SK-N-MC (cell line): ENCODE data around the gene GRM8.

Source experiments
- DNase-seq: peaks from one replicate; pipeline ENCODE4 v3.0.0-alpha.2; 2011; ENCODE audit warnings: low read depth, low spot score
- H3K27ac ChIP-seq: fragments of 200-600 bp; sonication (generic); 2 replicates; pipeline ENCODE4 v1.5.1; 2016; ENCODE audit warnings: mixed run types
- H3K36me3 ChIP-seq: fragments of 200-600 bp; sonication (generic); 2 replicates; pipeline ENCODE4 v1.6.1; 2017; ENCODE audit warnings: antibody characterized with exemption, low read length, mixed read lengths; ENCODE audit not compliant: insufficient read depth
- H3K4me3 ChIP-seq: fragments of 200-600 bp; sonication (generic); 2 replicates; pipeline ENCODE4 v1.5.1; 2016
- H3K9ac ChIP-seq: fragments of 200-600 bp; sonication (generic); 2 replicates; pipeline ENCODE4 v1.8.0; 2017; ENCODE audit warnings: mixed run types, mixed read lengths; ENCODE audit not compliant: insufficient read length
- H3K9me3 ChIP-seq: fragments of 200-600 bp; sonication (generic); 2 replicates; pipeline ENCODE4 v1.6.1; 2017; ENCODE audit warnings: low read depth, mild to moderate bottlenecking, antibody characterized with exemption, low read length, moderate library complexity, mixed read lengths
- EZH2 ChIP-seq: fragments of 200-600 bp; sonication (generic); IDR thresholded peaks from one replicate; pipeline ENCODE4 v1.6.1; 2017; ENCODE audit warnings: antibody characterized with exemption
- FOXP2 ChIP-seq: optimal IDR thresholded peaks from 2 replicates; pipeline ENCODE3; 2011; ENCODE audit warnings: mild to moderate bottlenecking, moderate library complexity; ENCODE audit not compliant: insufficient read depth; ENCODE audit errors: extremely low read length, control extremely low read depth
- POLR2AphosphoS5 ChIP-seq: IDR thresholded peaks from 2 replicates; pipeline ENCODE4 v1.6.1; 2012; ENCODE audit warnings: mild to moderate bottlenecking, low read depth, low read length, borderline replicate concordance

GRM8 gene

DNA sequence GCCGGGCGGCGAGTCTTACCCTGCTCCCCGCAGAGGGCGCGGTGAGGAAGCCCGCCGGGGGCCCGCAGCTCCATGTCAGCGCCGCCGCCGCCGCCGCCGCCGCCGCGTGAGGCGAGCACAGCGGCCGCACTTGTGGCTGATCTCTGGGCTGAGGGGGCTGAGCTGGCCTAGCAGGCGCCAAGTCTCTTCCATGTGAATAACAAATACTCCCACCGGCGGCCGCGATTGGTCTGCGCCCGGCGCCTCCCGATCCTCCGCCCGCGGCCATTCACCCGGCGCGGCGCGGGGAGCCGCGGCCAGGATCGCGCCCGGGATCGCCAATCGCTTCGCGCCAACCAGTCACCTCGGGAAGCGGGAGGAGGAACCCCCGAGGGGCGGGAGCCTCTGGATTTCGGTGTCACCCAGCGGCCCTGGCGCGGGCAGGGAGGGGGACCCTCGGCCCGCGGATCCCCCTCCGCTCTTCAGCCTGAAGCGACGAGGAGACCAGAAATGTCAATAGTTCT, at the start of gene GRM8:
Gene GRM8, minus strand, starts transcription at position 164 of the 503 bp plus-strand sequence.
- H3K36me3 ChIP-seq, result no peaks in the 10 kb centered on the region
- peak within 1 kb of the TSS; percentile 80 for H3K9ac ChIP-seq
- H3K9me3 ChIP-seq, result no peaks in the 10 kb centered on the region
- DNase-seq, result no peak
- H3K4me3 ChIP-seq, result peak within 1 kb of the TSS; percentile 96
- no peak for TF ChIP-seq EZH2
- peak; percentile 26; the same call in 1 of the 2 replicates for TF ChIP-seq POLR2AphosphoS5
- peak within 1 kb of the TSS; percentile 73 for H3K27ac ChIP-seq

DNA sequence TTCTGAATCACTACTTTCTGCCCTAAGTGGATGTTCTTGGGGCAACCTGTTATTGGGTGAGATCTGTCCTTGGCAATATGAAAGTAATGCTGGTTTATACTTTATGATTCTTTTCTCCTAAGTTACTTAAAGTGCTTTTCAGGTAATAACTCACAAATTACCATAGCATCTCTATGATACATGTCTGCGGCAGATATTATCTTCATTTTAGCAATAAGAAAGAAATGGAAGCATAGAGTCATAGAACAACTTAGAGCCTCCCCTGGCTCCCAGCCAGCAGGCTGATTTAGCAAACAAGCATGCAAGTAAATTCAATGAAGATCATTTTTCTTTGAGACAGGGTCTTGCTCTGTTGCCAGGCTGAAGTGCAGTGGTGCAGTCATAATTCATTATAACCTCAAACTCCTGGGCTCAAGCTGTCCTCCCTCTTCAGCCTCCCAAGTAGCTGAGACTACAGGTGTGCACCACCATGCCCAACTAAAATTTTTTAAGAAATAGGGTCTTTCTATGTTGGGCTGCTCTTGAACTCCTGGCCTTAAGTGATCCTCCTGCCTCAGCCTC, 38.1 kb upstream of the GRM8 start:
- no peak overlapping the region for H3K27ac ChIP-seq
- H3K4me3 ChIP-seq, result no peak overlapping the region
- no peaks in the 10 kb centered on the region for H3K9me3 ChIP-seq
- no peaks in the 10 kb centered on the region for H3K36me3 ChIP-seq
- TF ChIP-seq EZH2, result no peak
- no peak for TF ChIP-seq FOXP2
- TF ChIP-seq POLR2AphosphoS5, result no peak
- H3K9ac ChIP-seq, result no peak overlapping the region
- DNase-seq, result no peak

DNA sequence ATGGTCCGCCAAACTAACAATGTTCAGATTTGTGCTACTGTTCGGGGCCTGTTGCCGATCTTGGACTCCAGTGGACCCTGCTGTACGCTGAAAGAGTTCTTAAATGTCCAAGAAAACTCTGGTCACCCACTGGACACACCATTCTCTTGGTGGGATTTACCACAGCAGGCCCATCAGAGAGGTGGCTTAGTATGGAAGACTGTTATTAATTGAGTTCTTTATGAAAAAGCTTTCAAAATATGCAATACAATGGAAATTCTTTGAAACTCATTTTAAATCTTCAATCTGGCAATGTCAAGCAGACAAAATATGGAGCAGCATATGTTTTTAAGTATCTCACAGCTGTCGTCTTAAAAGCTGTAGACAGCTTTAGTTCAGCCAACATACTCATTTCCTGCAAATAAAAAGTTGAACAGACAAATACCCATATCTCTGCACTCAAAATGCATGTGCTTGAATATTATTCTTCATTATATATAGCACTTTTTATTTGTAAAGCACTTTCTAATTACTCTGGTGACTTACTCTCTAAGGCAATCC, 37.4 kb upstream of the GRM8 start:
- Histone ChIP-seq H3K27ac (no peak overlapping the region), H3K9ac (no peak overlapping the region), H3K9me3 (no peaks in the 10 kb centered on the region), H3K4me3 (no peak overlapping the region), H3K36me3 (no peaks in the 10 kb centered on the region)
- DNase-seq, result no peak
- TF ChIP-seq FOXP2 (no peak), POLR2AphosphoS5 (no peak), EZH2 (no peak)

DNA sequence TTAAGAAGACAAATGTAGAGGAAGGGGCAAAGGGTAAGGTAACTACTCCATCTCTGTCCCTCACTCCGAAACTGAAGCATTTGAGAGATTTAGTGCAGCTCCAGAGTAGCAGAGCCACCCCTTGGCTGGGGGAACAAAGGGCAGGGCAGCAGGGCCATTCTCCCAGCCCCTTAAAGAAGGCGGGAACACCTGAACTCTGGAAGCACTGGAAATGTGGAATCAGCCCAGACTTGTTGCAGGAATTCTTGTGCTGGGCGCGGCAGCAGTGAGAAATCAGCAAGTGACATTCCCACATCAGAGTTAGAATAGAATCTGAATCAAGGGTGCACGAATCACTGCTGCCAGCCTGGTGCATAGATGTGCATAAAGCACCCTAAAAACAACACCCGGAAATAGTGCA, 34.4 kb upstream of the GRM8 start:
- Histone ChIP-seq H3K4me3 (no peak overlapping the region), H3K27ac (no peak overlapping the region), H3K36me3 (no peaks in the 10 kb centered on the region), H3K9ac (no peak overlapping the region), H3K9me3 (no peaks in the 10 kb centered on the region)
- no peak for TF ChIP-seq POLR2AphosphoS5
- no peak for TF ChIP-seq EZH2
- TF ChIP-seq FOXP2, result no peak
- no peak for DNase-seq

DNA sequence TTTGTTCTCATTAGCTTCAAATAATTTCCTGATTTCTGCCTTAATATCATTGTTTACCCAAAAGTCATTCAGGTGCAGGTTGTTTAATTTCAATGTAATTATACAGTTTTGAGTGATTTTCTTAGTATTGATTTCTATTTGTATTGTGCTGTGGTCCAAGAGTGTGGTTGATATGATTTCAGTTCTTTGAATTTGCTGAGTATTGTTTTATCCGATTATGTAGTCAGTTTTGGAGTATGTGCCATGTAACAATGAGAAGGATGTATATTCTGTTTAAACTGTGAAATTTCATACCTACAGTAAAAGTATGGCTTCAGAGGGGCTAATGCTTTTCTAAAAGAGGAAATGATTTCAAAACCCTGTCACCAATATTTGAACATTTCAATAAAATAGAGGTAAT, 17.4 kb upstream of the GRM8 start:
- Histone ChIP-seq H3K9me3 (no peaks in the 10 kb centered on the region), H3K27ac (no peak overlapping the region)

DNA sequence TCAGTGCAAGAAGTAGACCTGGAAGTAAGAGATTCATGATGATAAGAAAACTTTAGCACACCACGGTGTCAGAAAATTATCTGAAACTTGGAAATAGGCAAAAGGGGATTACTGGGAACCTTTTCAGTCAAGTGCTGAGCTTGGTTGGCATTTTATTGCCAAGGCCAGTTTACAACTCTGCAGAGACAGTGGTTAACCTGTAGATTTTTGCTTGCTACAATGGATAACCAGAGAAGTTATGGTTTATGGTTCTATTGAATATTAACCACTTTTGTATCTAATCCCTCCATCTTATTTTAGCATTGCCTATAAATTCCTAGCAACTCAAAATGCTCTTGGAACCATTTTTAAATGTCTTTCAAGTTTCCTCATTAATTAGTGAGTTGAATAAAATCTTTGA, 13.3 kb upstream of the GRM8 start:
- no peaks in the 10 kb centered on the region for H3K9me3 ChIP-seq
- no peak overlapping the region for H3K27ac ChIP-seq
- no peak for DNase-seq
- no peak overlapping the region for H3K9ac ChIP-seq
- TF ChIP-seq EZH2 (no peak), FOXP2 (no peak), POLR2AphosphoS5 (no peak)
- H3K4me3 ChIP-seq, result no peak overlapping the region
- H3K36me3 ChIP-seq, result no peaks in the 10 kb centered on the region

More for the DNA sequence above, 17.4 kb upstream of the GRM8 start:
- no peak overlapping the region for H3K9ac ChIP-seq
- no peak for TF ChIP-seq POLR2AphosphoS5
- no peak for TF ChIP-seq EZH2
- no peak for TF ChIP-seq FOXP2
- no peak overlapping the region for H3K4me3 ChIP-seq
- DNase-seq, result no peak
- no peaks in the 10 kb centered on the region for H3K36me3 ChIP-seq

DNA sequence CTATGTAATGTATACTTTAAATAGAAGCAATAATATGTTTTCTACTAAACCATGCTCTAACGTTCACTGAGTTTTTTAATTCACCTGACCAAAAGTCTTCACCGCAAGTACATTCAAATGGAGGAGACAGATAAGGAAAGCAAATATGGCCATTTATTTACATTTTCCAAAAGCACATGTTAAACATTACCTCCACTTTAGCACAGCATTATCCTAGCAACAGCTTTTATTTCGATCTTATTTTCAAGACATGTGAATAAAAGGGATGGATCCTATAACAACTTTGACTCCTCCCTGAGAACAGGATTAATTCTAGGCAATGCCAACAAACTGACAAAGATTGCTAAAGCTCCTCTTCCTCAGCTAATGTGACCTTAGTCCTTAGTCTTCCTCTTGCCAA, 11.5 kb upstream of the GRM8 start:
- no peak overlapping the region for H3K27ac ChIP-seq
- no peak overlapping the region for H3K4me3 ChIP-seq
- DNase-seq, result no peak
- H3K9me3 ChIP-seq, result no peaks in the 10 kb centered on the region
- no peak overlapping the region for H3K9ac ChIP-seq
- TF ChIP-seq EZH2 (no peak), FOXP2 (no peak), POLR2AphosphoS5 (no peak)
- H3K36me3 ChIP-seq, result no peaks in the 10 kb centered on the region

DNA sequence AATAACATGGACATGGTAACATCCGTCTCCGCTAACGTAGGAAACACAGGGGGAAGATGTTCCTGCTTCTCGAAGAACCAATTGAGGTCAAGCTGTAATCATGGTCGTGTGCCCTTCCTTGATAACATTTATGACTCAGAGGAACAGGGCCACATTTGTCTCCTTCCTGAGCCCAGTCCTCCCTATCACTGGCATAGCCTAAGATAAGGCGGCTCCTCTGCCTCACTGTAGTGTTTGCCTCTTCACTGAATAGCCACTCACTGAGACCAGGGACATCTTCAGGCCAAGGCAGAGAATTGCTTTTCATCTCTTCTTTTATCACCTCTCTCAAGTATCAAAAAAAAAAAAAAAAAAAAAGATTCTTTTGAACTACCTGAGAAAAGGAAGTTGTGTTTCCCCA, 5.4 kb upstream of the GRM8 start:
- no peak overlapping the region for H3K27ac ChIP-seq
- DNase-seq, result no peak
- H3K4me3 ChIP-seq, result no peak overlapping the region
- no peak for TF ChIP-seq FOXP2
- no peak for TF ChIP-seq EZH2
- no peak for TF ChIP-seq POLR2AphosphoS5
- no peaks in the 10 kb centered on the region for H3K9me3 ChIP-seq
- no peaks in the 10 kb centered on the region for H3K36me3 ChIP-seq
- H3K9ac ChIP-seq, result no peak overlapping the region

DNA sequence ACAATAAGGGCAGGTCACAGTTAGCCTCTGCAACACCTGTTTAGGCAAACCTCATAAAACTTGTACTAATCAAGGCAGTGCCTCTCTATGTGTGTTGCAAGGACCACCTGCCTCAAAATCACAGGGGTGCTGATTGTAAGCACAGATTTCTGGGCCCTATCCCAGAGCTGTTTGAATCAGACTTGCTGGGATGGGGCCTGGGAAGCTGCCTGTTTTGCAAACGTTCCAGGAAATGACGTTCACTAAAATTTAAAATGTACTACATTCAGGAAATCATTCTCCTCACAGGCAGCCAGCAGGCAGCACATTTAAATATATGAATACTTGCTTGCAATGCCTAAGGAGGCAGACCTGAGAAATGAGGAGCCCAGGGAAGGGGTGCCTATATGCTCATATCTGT, 4.3 kb upstream of the GRM8 start:
- no peaks in the 10 kb centered on the region for H3K9me3 ChIP-seq
- H3K27ac ChIP-seq, result no peak overlapping the region
- no peak overlapping the region for H3K4me3 ChIP-seq
- TF ChIP-seq FOXP2, result no peak
- DNase-seq, result no peak
- H3K9ac ChIP-seq, result no peak overlapping the region
- no peaks in the 10 kb centered on the region for H3K36me3 ChIP-seq
